MM.1S (cell line): ENCODE measurements around the gene RCBTB1.
"Not testable (repeated sequence)": the region's sequence is repeated elsewhere in the genome, so short reads cannot be mapped to it uniquely, and the experiment has no call there.

Experiments
- DNase-seq: peaks from one replicate; pipeline ENCODE4 v3.0.0-alpha.2; 2015
- H2AFZ ChIP-seq: fragments of 300-600 bp; sonication (generic); 2 replicates; pipeline ENCODE4 v1.6.0; 2016; ENCODE audit warnings: antibody characterized with exemption, low read length
- H3F3A ChIP-seq: fragments of 300-600 bp; sonication (generic); 2 replicates; pipeline ENCODE4 v1.6.1; 2016; ENCODE audit warnings: mild to moderate bottlenecking, antibody characterized with exemption, low read length, moderate library complexity, mixed read lengths; ENCODE audit not compliant: insufficient read depth
- H3K27ac ChIP-seq: fragments of 300-600 bp; sonication (generic); 2 replicates; pipeline ENCODE4 v1.5.1; 2016; ENCODE audit warnings: mild to moderate bottlenecking, low read length
- H3K27me3 ChIP-seq: fragments of 300-600 bp; sonication (generic); replicated peaks from 2 replicates; pipeline ENCODE4 v1.6.0; 2016; ENCODE audit warnings: low read length; ENCODE audit not compliant: insufficient read depth
- H3K36me3 ChIP-seq: fragments of 300-600 bp; sonication (generic); replicated peaks from 2 replicates; pipeline ENCODE4 v1.6.1; 2016; ENCODE audit warnings: mild to moderate bottlenecking, low read length, mixed read lengths; ENCODE audit not compliant: insufficient read depth
- H3K4me1 ChIP-seq: fragments of 300-600 bp; sonication (generic); 2 replicates; pipeline ENCODE4 v1.6.1; 2016; ENCODE audit warnings: low read length, mixed read lengths
- H3K4me2 ChIP-seq: fragments of 300-600 bp; sonication (generic); 2 replicates; pipeline ENCODE4 v1.6.0; 2016; ENCODE audit warnings: low read depth, low read length
- H3K4me3 ChIP-seq: fragments of 300-600 bp; sonication (generic); 2 replicates; pipeline ENCODE4 v1.5.1; 2016; ENCODE audit warnings: low read length, mixed read lengths
- H3K79me2 ChIP-seq: fragments of 300-600 bp; sonication (generic); 2 replicates; pipeline ENCODE4 v1.6.1; 2016; ENCODE audit warnings: mixed run types, low read length, mixed read lengths
- H3K9ac ChIP-seq: fragments of 300-600 bp; sonication (generic); 2 replicates; pipeline ENCODE4 v1.6.1; 2016; ENCODE audit warnings: low read length, mixed read lengths
- H3K9me2 ChIP-seq: fragments of 300-600 bp; sonication (generic); replicated peaks from 2 replicates; pipeline ENCODE4 v1.6.1; 2016; ENCODE audit warnings: mild to moderate bottlenecking, low read length, mixed read lengths; ENCODE audit not compliant: insufficient read depth
- H3K9me3 ChIP-seq: fragments of 300-600 bp; sonication (generic); replicated peaks from 2 replicates; pipeline ENCODE4 v1.6.1; 2016; ENCODE audit warnings: mild to moderate bottlenecking, low read length, mixed read lengths; ENCODE audit not compliant: insufficient read depth
- H4K20me1 ChIP-seq: fragments of 300-600 bp; sonication (generic); 2 replicates; pipeline ENCODE4 v1.6.1; 2016; ENCODE audit warnings: mild to moderate bottlenecking, low read length, moderate library complexity, mixed read lengths; ENCODE audit not compliant: insufficient read depth
- EZH2 ChIP-seq: fragments of 300-600 bp; sonication (generic); optimal IDR thresholded peaks from 2 replicates; pipeline ENCODE3; 2017; ENCODE audit warnings: low read depth, mild to moderate bottlenecking, antibody characterized with exemption, low read length, mixed read lengths
- EZH2phosphoT487 ChIP-seq: fragments of 300-600 bp; sonication (generic); IDR thresholded peaks from 2 replicates; pipeline ENCODE4 v1.6.1; 2018; ENCODE audit warnings: antibody characterized with exemption, low read length
- TF ChIP-seq, protein P1 (sequence below): fragments of 300-600 bp; sonication (generic); IDR thresholded peaks from 2 replicates; pipeline ENCODE4 v1.5.1; 2016; ENCODE audit warnings: antibody characterized with exemption, low read length, mixed read lengths

Gene RCBTB1

DNA sequence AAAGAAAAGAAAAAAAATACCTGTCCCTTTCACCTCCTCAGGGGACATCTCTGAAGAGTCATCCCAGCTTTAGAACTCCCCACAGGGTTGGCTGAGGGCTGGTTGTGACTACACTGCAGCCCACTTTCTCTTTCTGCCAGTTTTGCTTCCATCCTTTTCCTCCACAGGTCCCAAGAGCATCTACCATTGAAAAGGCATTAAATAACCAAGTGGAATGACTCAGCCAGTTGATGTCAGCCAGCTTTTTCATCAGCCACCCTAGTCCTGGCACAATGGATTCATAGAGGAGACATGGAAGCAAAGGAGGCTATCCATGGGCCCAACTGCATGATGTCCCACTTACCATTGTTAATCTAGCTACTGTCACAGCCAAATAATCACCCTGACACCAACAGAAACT lies 9.2 kb upstream of the RCBTB1 start:
- TF ChIP-seq EZH2phosphoT487 (no peak), EZH2 (no peak)
- TF ChIP-seq, protein P1, sequence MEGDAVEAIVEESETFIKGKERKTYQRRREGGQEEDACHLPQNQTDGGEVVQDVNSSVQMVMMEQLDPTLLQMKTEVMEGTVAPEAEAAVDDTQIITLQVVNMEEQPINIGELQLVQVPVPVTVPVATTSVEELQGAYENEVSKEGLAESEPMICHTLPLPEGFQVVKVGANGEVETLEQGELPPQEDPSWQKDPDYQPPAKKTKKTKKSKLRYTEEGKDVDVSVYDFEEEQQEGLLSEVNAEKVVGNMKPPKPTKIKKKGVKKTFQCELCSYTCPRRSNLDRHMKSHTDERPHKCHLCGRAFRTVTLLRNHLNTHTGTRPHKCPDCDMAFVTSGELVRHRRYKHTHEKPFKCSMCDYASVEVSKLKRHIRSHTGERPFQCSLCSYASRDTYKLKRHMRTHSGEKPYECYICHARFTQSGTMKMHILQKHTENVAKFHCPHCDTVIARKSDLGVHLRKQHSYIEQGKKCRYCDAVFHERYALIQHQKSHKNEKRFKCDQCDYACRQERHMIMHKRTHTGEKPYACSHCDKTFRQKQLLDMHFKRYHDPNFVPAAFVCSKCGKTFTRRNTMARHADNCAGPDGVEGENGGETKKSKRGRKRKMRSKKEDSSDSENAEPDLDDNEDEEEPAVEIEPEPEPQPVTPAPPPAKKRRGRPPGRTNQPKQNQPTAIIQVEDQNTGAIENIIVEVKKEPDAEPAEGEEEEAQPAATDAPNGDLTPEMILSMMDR: no peak
- H2AFZ ChIP-seq: no peak overlapping the region

DNA sequence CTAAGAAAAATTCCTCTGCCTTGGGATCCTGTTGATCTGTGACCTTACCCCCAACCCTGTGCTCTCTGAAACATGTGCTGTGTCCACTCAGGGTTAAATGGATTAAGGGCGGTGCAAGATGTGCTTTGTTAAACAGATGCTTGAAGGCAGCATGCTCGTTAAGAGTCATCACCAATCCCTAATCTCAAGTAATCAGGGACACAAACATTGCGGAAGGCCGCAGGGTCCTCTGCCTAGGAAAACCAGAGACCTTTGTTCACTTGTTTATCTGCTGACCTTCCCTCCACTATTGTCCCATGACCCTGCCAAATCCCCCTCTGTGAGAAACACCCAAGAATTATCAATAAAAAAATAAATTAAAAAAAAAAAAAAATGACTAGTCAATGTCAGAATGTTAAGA lies 8.5 kb upstream of the RCBTB1 start:
- H3K27me3 ChIP-seq, H3K36me3 ChIP-seq, H3K9ac ChIP-seq, H3K4me3 ChIP-seq, H3K4me1 ChIP-seq, H3K4me2 ChIP-seq, H2AFZ ChIP-seq, H4K20me1 ChIP-seq, H3K79me2 ChIP-seq, H3K27ac ChIP-seq, H3K9me3 ChIP-seq, DNase-seq, H3F3A ChIP-seq, H3K9me2 ChIP-seq: not testable (repeated sequence)

More for the DNA sequence above, 9.2 kb upstream of the RCBTB1 start:
- Histone ChIP-seq H3K4me1 (no peaks in the 10 kb centered on the region), H3F3A (no peaks in the 10 kb centered on the region), H3K9me3 (no peaks in the 10 kb centered on the region), H3K4me3 (no peak overlapping the region), H3K27me3 (no peaks in the 10 kb centered on the region), H3K27ac (no peak overlapping the region), H3K4me2 (no peak overlapping the region), H3K9ac (no peak overlapping the region), H3K36me3 (no peaks in the 10 kb centered on the region), H3K9me2 (no peaks in the 10 kb centered on the region), H3K79me2 (no peaks in the 10 kb centered on the region), H4K20me1 (no peaks in the 10 kb centered on the region)
- DNase-seq: no peak

DNA sequence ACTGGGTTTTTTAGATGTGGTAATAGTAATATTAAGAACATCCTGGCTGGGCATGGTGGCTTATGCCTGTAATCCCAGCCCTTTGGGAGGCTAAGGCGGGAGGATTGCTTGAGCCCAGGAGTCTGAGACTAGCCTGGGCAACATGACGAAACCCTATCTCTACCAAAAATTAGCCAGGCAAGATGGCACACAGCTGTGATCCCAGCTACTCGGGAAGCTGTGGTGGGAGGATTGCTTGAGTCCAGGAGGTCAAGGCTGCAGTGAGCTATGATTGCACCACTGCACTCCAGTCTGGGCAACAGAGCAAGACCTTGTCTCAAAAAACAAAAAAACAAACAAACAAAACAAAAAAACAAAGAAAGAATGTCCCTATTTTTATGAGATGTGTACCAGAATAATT lies 5.4 kb upstream of the RCBTB1 start:
- not testable (repeated sequence) for H3K4me1 ChIP-seq, H2AFZ ChIP-seq, H3K4me3 ChIP-seq, H3K4me2 ChIP-seq, H3K36me3 ChIP-seq, H3K9ac ChIP-seq, H4K20me1 ChIP-seq, H3K27me3 ChIP-seq, DNase-seq, H3K9me3 ChIP-seq, H3K27ac ChIP-seq, H3F3A ChIP-seq, H3K79me2 ChIP-seq, H3K9me2 ChIP-seq

DNA sequence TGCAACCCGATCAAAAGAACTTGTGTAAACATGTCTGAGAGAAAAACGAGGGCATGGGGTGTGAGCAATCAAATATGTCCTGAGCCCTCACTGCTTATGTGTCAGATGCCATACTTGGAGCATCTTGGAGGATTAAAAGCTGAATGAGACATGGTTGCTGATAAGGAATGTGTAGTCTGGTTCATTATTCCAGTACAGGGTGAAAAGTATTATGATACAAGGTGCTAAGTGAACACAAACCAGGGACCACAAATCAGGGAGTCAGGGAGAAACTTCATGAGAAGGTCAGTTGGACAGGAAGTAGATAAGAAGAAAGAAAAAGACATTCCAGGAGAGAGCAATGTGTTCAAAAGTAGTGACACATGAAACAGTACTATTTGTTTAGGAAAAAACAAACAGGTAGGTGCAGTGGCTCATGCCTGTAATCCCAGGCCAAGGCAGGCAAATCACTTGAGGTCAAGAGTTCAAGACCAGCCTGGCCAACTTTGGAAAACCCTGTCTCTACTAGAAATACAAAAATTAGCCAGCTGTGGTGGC lies 2.0 kb upstream of the RCBTB1 start:
- Histone ChIP-seq H2AFZ (no peak overlapping the region), H3K4me3 (no peak overlapping the region), H3K4me1 (no peaks in the 10 kb centered on the region), H3K79me2 (peaks cover 7% of the 10 kb centered on the region), H3K9me2 (no peaks in the 10 kb centered on the region), H3K4me2 (no peak overlapping the region), H3F3A (no peaks in the 10 kb centered on the region), H3K36me3 (no peaks in the 10 kb centered on the region), H4K20me1 (no peaks in the 10 kb centered on the region), H3K27me3 (no peaks in the 10 kb centered on the region), H3K9ac (no peak overlapping the region), H3K27ac (no peak overlapping the region), H3K9me3 (no peaks in the 10 kb centered on the region)
- no peak for DNase-seq
- TF ChIP-seq, protein P1: no peak
- no peak for TF ChIP-seq EZH2
